GM13977 (cell line): ENCODE results near the gene SLC16A10.

Experiments used
- DNase-seq: peaks from one replicate; pipeline ENCODE4 v3.0.0; 2012; ENCODE audit warnings: low spot score
- CTCF ChIP-seq: IDR thresholded peaks from 2 replicates; pipeline ENCODE4 v1.5.1; 2012; ENCODE audit warnings: mild to moderate bottlenecking, control low read depth; ENCODE audit not compliant: insufficient read depth; ENCODE audit errors: extremely low read depth, missing control alignments
- in situ Hi-C: fragments of 300-500 bp; cut with MboI; formaldehyde crosslinking; loops from one replicate; pipeline ENCODE4 v1.12.0; 2022; ENCODE audit warnings: low sequenced_read_pairs, low pct_unique_long_range_greater_than_20kb, mixed read lengths, inconsistent platforms; ENCODE audit not compliant: unreplicated experiment

SLC16A10 gene

GRCh38 chr6:111239461-111239860 is 152.2 kb downstream of the SLC16A10 start:
- no peak for TF ChIP-seq CTCF

GRCh38 chr6:111242452-111242851 is 155.1 kb downstream of the SLC16A10 start:
- in situ Hi-C loops = no loop called here
- no peak for DNase-seq
- no peak for TF ChIP-seq CTCF

More at GRCh38 chr6:111239461-111239860, 152.2 kb downstream of the SLC16A10 start:
- DNase-seq = no peak
- in situ Hi-C loops = no loop called here

- in situ Hi-C loops = no loop called here
Measured at GRCh38 chr6:111243095-111243494, 155.8 kb downstream of the SLC16A10 start.

GRCh38 chr6:111248789-111249188 is 161.5 kb downstream of the SLC16A10 start:
- TF ChIP-seq CTCF = no peak
- DNase-seq = no peak
- in situ Hi-C loops = no loop called here

More at GRCh38 chr6:111243095-111243494, 155.8 kb downstream of the SLC16A10 start:
- TF ChIP-seq CTCF = no peak
- DNase-seq = no peak

- DNase-seq = no peak
- in situ Hi-C loops = loop anchor here (10.0 kb wide), 1 partner anchor 394 kb away; no protein-coding TSS in a partner anchor
- TF ChIP-seq CTCF = no peak
Measured at GRCh38 chr6:111250791-111251354, 163.6 kb downstream of the SLC16A10 start.

- in situ Hi-C loops = loop anchor here (10.0 kb wide), 1 partner anchor 392 kb away; no protein-coding TSS in a partner anchor
- TF ChIP-seq CTCF = no peak
Measured at GRCh38 chr6:111252726-111253125, 165.4 kb downstream of the SLC16A10 start.

More at GRCh38 chr6:111252726-111253125, 165.4 kb downstream of the SLC16A10 start:
- DNase-seq = no peak
